GM12878 (cell line): ENCODE results near the gene AIRE. TPM values are rescaled to one million over a fixed set of nuclear protein-coding genes. Genes with fewer than 3 reads are reported as not detected.

Experiments
- ATAC-seq: fragments of 200-7000 bp; cut with Tn5 transposase; 3 replicates; pipeline ENCODE4 v1.9.1; 2020; ENCODE audit warnings: mild to moderate bottlenecking, moderate library complexity
- BruUV-seq: library from RNA; stranded (reverse); fragments of 400-500 nt; replicated peaks from 2 replicates; lab custom pipeline; 2021; lab: Mats Ljungman, UMichigan
- CTCF ChIA-PET: fragments of 300-600 bp; sonication (Branson Sonifier 250); formaldehyde crosslinking; extraction: SDS; loops from one replicate; lab custom pipeline; 2021; ENCODE audit warnings: inconsistent platforms; lab: Yijun Ruan, JAX
- POLR2A ChIA-PET: fragments of 350-600 bp; formaldehyde crosslinking; extraction: SDS; loops from one replicate; lab custom pipeline; 2021; ENCODE audit warnings: inconsistent platforms; lab: Charles Lee
- RAD21 ChIA-PET: fragments of 300-600 bp; sonication (Branson Sonifier 250); formaldehyde crosslinking; loops from one replicate; lab custom pipeline; 2023; ENCODE audit warnings: antibody characterized with exemption; ENCODE audit not compliant: unreplicated experiment; lab: Charles Lee
- SMC1A ChIA-PET: fragments of 300-600 bp; sonication (Branson Sonifier 250); formaldehyde crosslinking; loops from one replicate; lab custom pipeline; 2023; ENCODE audit not compliant: unreplicated experiment, uncharacterized antibody; lab: Charles Lee
- DNase-seq: peaks from one replicate; pipeline ENCODE4 v3.0.0-alpha.2; 2011; ENCODE audit warnings: low read depth, low spot score
- FAIRE-seq: peaks from 3 replicates; lab custom pipeline; 2011; peaks lifted over from hg19 to GRCh38; lab: Jason Lieb, UNC
- H2AFZ ChIP-seq: 2 replicates; pipeline ENCODE4 v1.6.0; 2011; ENCODE audit warnings: low read depth, low read length, control low read depth; ENCODE audit not compliant: control insufficient read depth
- H3K27ac ChIP-seq: 2 replicates; pipeline ENCODE4 v1.5.1; 2011; ENCODE audit warnings: control low read depth; ENCODE audit not compliant: control insufficient read depth, insufficient read depth
- H3K27me3 ChIP-seq, 2 experiments: replicated peaks in 1 of 2; 2 replicates each; pipeline versions ENCODE4 v1.6.0 to v1.6.1; 2011; ENCODE audit warnings: low read length in 1 of 2; ENCODE audit not compliant: control insufficient read depth in 2 of 2, insufficient read depth in 2 of 2
- H3K36me3 ChIP-seq, 2 experiments: 2 replicates each; pipeline ENCODE4 v1.5.1; 2011; ENCODE audit warnings: low read length in 1 of 2; ENCODE audit not compliant: control insufficient read depth in 2 of 2, insufficient read depth in 2 of 2
- H3K4me1 ChIP-seq: 2 replicates; pipeline ENCODE4 v1.6.1; 2011; ENCODE audit warnings: mild to moderate bottlenecking, low read length, moderate library complexity, mixed read lengths; ENCODE audit not compliant: control insufficient read depth, insufficient read depth
- H3K4me2 ChIP-seq: 2 replicates; pipeline ENCODE4 v1.6.0; 2011; ENCODE audit warnings: control low read depth; ENCODE audit not compliant: control insufficient read depth, insufficient read depth
- H3K4me3 ChIP-seq: fragments of 200-600 bp; sonication (generic); 2 replicates; pipeline ENCODE4 v1.5.1; 2016
- H3K79me2 ChIP-seq: 2 replicates; pipeline ENCODE4 v1.6.0; 2011; ENCODE audit warnings: low read length; ENCODE audit not compliant: control insufficient read depth, insufficient read depth
- H3K9ac ChIP-seq: 2 replicates; pipeline ENCODE4 v1.8.0; 2011; ENCODE audit warnings: low read length, control low read depth, mixed read lengths; ENCODE audit not compliant: control insufficient read depth, insufficient read depth
- H3K9me3 ChIP-seq: replicated peaks from 3 replicates; pipeline ENCODE4 v1.5.1; 2011; ENCODE audit warnings: mild to moderate bottlenecking, low read length; ENCODE audit not compliant: control insufficient read depth, insufficient read depth
- H4K20me1 ChIP-seq: 2 replicates; pipeline ENCODE4 v1.6.0; 2011; ENCODE audit not compliant: control insufficient read depth, insufficient read depth
- BCL3 ChIP-seq: IDR thresholded peaks from 2 replicates; pipeline ENCODE4 v1.6.1; 2011; ENCODE audit warnings: borderline replicate concordance, low read depth, mild to moderate bottlenecking, moderate library complexity, low read length; ENCODE audit not compliant: insufficient read depth, poor library complexity, severe bottlenecking
- BRCA1 ChIP-seq: IDR thresholded peaks from 2 replicates; pipeline ENCODE4 v1.6.1; 2011; ENCODE audit warnings: low read depth, low read length, improper control_type of control experiment
- E2F4 ChIP-seq: IDR thresholded peaks from 2 replicates; pipeline ENCODE4 v1.6.1; 2012; ENCODE audit warnings: low read depth, low read length, improper control_type of control experiment
- EED ChIP-seq: sonication (generic); IDR thresholded peaks from 2 replicates; pipeline ENCODE4 v1.6.1; 2016; ENCODE audit warnings: antibody characterized with exemption, low read depth
- IRF4 ChIP-seq: IDR thresholded peaks from 2 replicates; pipeline ENCODE4 v1.6.1; 2011; ENCODE audit warnings: low read depth, low read length
- KAT2A ChIP-seq: conservative IDR thresholded peaks from 2 replicates; pipeline ENCODE4 v1.6.1; 2011; ENCODE audit warnings: low read depth, low read length; ENCODE audit not compliant: control insufficient read depth
- MTA2 ChIP-seq: fragments of 450-650 bp; IDR thresholded peaks from 2 replicates; pipeline ENCODE4 v1.6.1; 2016; ENCODE audit warnings: low read depth, mild to moderate bottlenecking, moderate library complexity
- NFIC ChIP-seq: IDR thresholded peaks from 2 replicates; pipeline ENCODE4 v1.6.1; 2012; ENCODE audit warnings: low read depth, mild to moderate bottlenecking, inconsistent platforms, low read length, moderate library complexity
- PBX3 ChIP-seq: IDR thresholded peaks from 2 replicates; pipeline ENCODE4 v1.6.1; 2011; ENCODE audit warnings: mild to moderate bottlenecking, low read depth, low read length, moderate library complexity; ENCODE audit not compliant: insufficient replicate concordance
- POLR2A ChIP-seq: IDR thresholded peaks from 2 replicates; pipeline ENCODE4 v1.6.1; 2011; ENCODE audit warnings: low read depth, mild to moderate bottlenecking, low read length
- RAD21 ChIP-seq: IDR thresholded peaks from 2 replicates; pipeline ENCODE4 v1.6.1; 2011; ENCODE audit warnings: mild to moderate bottlenecking, low read depth, low read length, moderate library complexity; ENCODE audit not compliant: insufficient read depth
- SIN3A ChIP-seq: IDR thresholded peaks from 2 replicates; pipeline ENCODE4 v1.6.1; 2012; ENCODE audit warnings: low read depth, low read length, improper control_type of control experiment
- SUPT20H ChIP-seq: IDR thresholded peaks from 2 replicates; pipeline ENCODE4 v1.6.1; 2011; ENCODE audit warnings: low read depth, mild to moderate bottlenecking, low read length, moderate library complexity, borderline replicate concordance; ENCODE audit not compliant: control insufficient read depth
- TAF1 ChIP-seq: IDR thresholded peaks from 2 replicates; pipeline ENCODE4 v1.6.1; 2011; ENCODE audit warnings: mild to moderate bottlenecking, low read depth, low read length, borderline replicate concordance
- TCF3 ChIP-seq: IDR thresholded peaks from 2 replicates; pipeline ENCODE4 v1.6.1; 2012; ENCODE audit warnings: low read depth, mild to moderate bottlenecking, low read length, borderline replicate concordance; ENCODE audit not compliant: insufficient read depth
- ZZZ3 ChIP-seq: IDR thresholded peaks from 2 replicates; pipeline ENCODE4 v1.6.1; 2011; ENCODE audit warnings: low read depth; ENCODE audit not compliant: control insufficient read depth, insufficient read length
- WGBS: methylation state at CpG from one replicate; pipeline ENCODE4 v1.1.6; 2016; ENCODE audit warnings: low lambda C conversion rate; ENCODE audit not compliant: insufficient replicate concordance, insufficient coverage; ENCODE audit errors: missing lambda C conversion rate; 5-methylcytosine and 5-hydroxymethylcytosine counted together
- in situ Hi-C: fragments of 300-500 bp; cut with MboI; formaldehyde crosslinking; loops from 9 replicates; pipeline ENCODE4 v1.14.3; 2018; ENCODE audit warnings: mixed read lengths
- intact Hi-C: fragments of 100-400 bp; cut with micrococcal nuclease; formaldehyde crosslinking; loops from one replicate; pipeline ENCODE4 v1.14.2; 2022; ENCODE audit not compliant: unreplicated experiment
- polyA plus RNA-seq, 11 experiments: library from polyadenylated mRNA; depleted of rRNA in 4 of 11; unstranded in 6 of 11; stranded (reverse) in 5 of 11; fragments of >200 nt; fragmentation: Nextera tagmentation in 4 of 11; fragmentation: Illumina TruSeq in 1 of 11; extraction: Ambion mirVana in 4 of 11; extraction: Trizol in 1 of 11; gene quantifications; 1 replicate in 1 of 11; 2 replicates in 10 of 11; pipeline versions ENCODE4 v1.2.1 to v1.2.3, GENCODE V29; 2011 to 2016; ENCODE audit warnings: inconsistent platforms in 2 of 11, missing spikeins in 2 of 11, low read depth in 1 of 11
- total RNA-seq, 4 experiments: library from RNA; depleted of rRNA in 3 of 4; stranded (reverse); fragments of >200 nt in 3 of 4; fragmentation: Illumina TruSeq in 1 of 4; extraction: Trizol in 1 of 4; gene quantifications; 2 replicates each; pipeline versions ENCODE4 v1.2.1 to v1.2.3, GENCODE V29; 2013 to 2021

Gene AIRE
- total and polyA plus RNA-seq, 10 of the 15 experiments (the other 5 are each of a cell fraction or from before 2014, with no cell fraction given) = 0.05 to 0.10 TPM; not detected in 8

- TF ChIP-seq NFIC = no peak
These were observed 21.4 kb downstream of the AIRE start (continued) for GRCh38 chr21:44306936-44307704.

- Histone ChIP-seq H3K79me2 (peaks cover 2% of the 10 kb centered on the region; the same call in 1 of the 2 replicates), H4K20me1 (no peaks in the 10 kb centered on the region; the same call in 1 of the 2 replicates), H3K9me3 (no peaks in the 10 kb centered on the region), H3K9ac (no peak overlapping the region), H3K4me1 (no peaks in the 10 kb centered on the region), H3K36me3 (peaks cover 12 to 41% of the 10 kb centered on the region in 2 experiments; a peak in 3 of 4 replicates), H3K27me3 (no peaks in the 10 kb centered on the region), H3K27ac (no peak overlapping the region), H2AFZ (no peak overlapping the region), H3K4me3 (no peak overlapping the region), H3K4me2 (no peak overlapping the region)
- FAIRE-seq = no peak
- in situ Hi-C loops (no loop called here), intact Hi-C loops (no loop called here)
- BruUV-seq = TSS peak; percentile 20
- ChIA-PET POLR2A (no interaction called here), SMC1A (no interaction called here), RAD21 (no interaction called here), CTCF (no interaction called here)
- 90% methylated on average over 28 of the region's 28 CpGs for WGBS
- ATAC-seq = peak; percentile 48; the same call in 2 of the 3 replicates
- DNase-seq = no peak
- peak; percentile 97 for TF ChIP-seq BCL3
- peak; percentile 59 for TF ChIP-seq PBX3
- TF ChIP-seq TCF3 = 0 out of 2 replicates have a peak, but pooled peaks have one; percentile 25
- TF ChIP-seq TAF1 = no peak
- no peak for TF ChIP-seq IRF4
- peak; percentile 26 for TF ChIP-seq RAD21
- no peak for TF ChIP-seq E2F4
- TF ChIP-seq MTA2 = no peak
- TF ChIP-seq POLR2A = peak; percentile 53; the same call in 1 of the 2 replicates
- TF ChIP-seq SIN3A = no peak
- no peak for TF ChIP-seq ZZZ3
- TF ChIP-seq KAT2A = no peak
- TF ChIP-seq EED = no peak
- TF ChIP-seq SUPT20H = no peak
- no peak for TF ChIP-seq BRCA1
- 0 out of 2 replicates have a peak, but pooled peaks have one; percentile 19 for TF ChIP-seq NFIC
These were observed 25.2 kb downstream of the AIRE start for GRCh38 chr21:44310628-44311507.
